ENCODE results near the gene GPHN.

Gene GPHN

GRCh38 chr14:67137744-67138371 lies 629.9 kb downstream of the GPHN start:
- in situ Hi-C loops (cut with MboI; ENCODE audit: low sequenced_read_pairs) = no loop called here

- in situ Hi-C loops (cut with MboI; ENCODE audit: low sequenced_read_pairs) = no loop called here
These were observed 632.6 kb downstream of the GPHN start for GRCh38 chr14:67140556-67140955.

- in situ Hi-C loops (cut with MboI; ENCODE audit: low sequenced_read_pairs) = no loop called here
These were observed 633.4 kb downstream of the GPHN start for GRCh38 chr14:67141146-67141900.

GRCh38 chr14:67151082-67151666 lies 643.2 kb downstream of the GPHN start:
- in situ Hi-C loops (cut with MboI; ENCODE audit: low sequenced_read_pairs) = no loop called here

- in situ Hi-C loops (cut with MboI; ENCODE audit: low sequenced_read_pairs) = no loop called here
These were observed 650.6 kb downstream of the GPHN start for GRCh38 chr14:67158566-67158965.

GRCh38 chr14:67162385-67162784 lies 654.4 kb downstream of the GPHN start:
- in situ Hi-C loops (cut with MboI; ENCODE audit: low sequenced_read_pairs) = no loop called here

- in situ Hi-C loops (cut with MboI; ENCODE audit: low sequenced_read_pairs) = no loop called here
These were observed 658.5 kb downstream of the GPHN start for GRCh38 chr14:67166450-67166853.

- in situ Hi-C loops (cut with MboI; ENCODE audit: low sequenced_read_pairs) = no loop called here
These were observed 659.6 kb downstream of the GPHN start for GRCh38 chr14:67167420-67168109.

- in situ Hi-C loops (cut with MboI; ENCODE audit: low sequenced_read_pairs) = no loop called here
These were observed 660.1 kb downstream of the GPHN start for GRCh38 chr14:67168110-67168441.

- in situ Hi-C loops (cut with MboI; ENCODE audit: low sequenced_read_pairs) = no loop called here
These were observed 662.7 kb downstream of the GPHN start for GRCh38 chr14:67170660-67171059.

GRCh38 chr14:67172056-67172455 lies 664.1 kb downstream of the GPHN start:
- in situ Hi-C loops (cut with MboI; ENCODE audit: low sequenced_read_pairs) = no loop called here

- in situ Hi-C loops (cut with MboI; ENCODE audit: low sequenced_read_pairs) = no loop called here
These were observed 664.6 kb downstream of the GPHN start for GRCh38 chr14:67172520-67172919.

- in situ Hi-C loops (cut with MboI; ENCODE audit: low sequenced_read_pairs) = no loop called here
These were observed 665.8 kb downstream of the GPHN start for GRCh38 chr14:67173719-67174118.

- in situ Hi-C loops (cut with MboI; ENCODE audit: low sequenced_read_pairs) = no loop called here
These were observed 678.3 kb downstream of the GPHN start for GRCh38 chr14:67186172-67186768.

- in situ Hi-C loops (cut with MboI; ENCODE audit: low sequenced_read_pairs) = no loop called here
These were observed 679.0 kb downstream of the GPHN start for GRCh38 chr14:67186789-67187584.

GRCh38 chr14:67187826-67188225 lies 679.9 kb downstream of the GPHN start:
- in situ Hi-C loops (cut with MboI; ENCODE audit: low sequenced_read_pairs) = no loop called here

GRCh38 chr14:67188326-67188725 lies 680.4 kb downstream of the GPHN start:
- in situ Hi-C loops (cut with MboI; ENCODE audit: low sequenced_read_pairs) = no loop called here

GRCh38 chr14:67191768-67192290 lies 683.9 kb downstream of the GPHN start:
- in situ Hi-C loops (cut with MboI; ENCODE audit: low sequenced_read_pairs) = no loop called here

GRCh38 chr14:67192366-67192765 lies 684.4 kb downstream of the GPHN start:
- in situ Hi-C loops (cut with MboI; ENCODE audit: low sequenced_read_pairs) = no loop called here

GRCh38 chr14:67195279-67195678 lies 687.3 kb downstream of the GPHN start:
- in situ Hi-C loops (cut with MboI; ENCODE audit: low sequenced_read_pairs) = no loop called here
